ENCODE results near the gene RGPD6. TPM values are rescaled to one million over a fixed set of nuclear protein-coding genes. Genes with fewer than 3 reads are reported as not detected.
A peak's percentile ranks its signal among the peaks of the same experiment; 100 is the strongest.
"Not testable (repeated sequence)": the region's sequence is repeated elsewhere in the genome, so short reads cannot be mapped to it uniquely, and the experiment has no call there.

RGPD6 gene
- 11.5 TPM for total RNA-seq (ENCODE audit: unreplicated experiment)
- long read RNA-seq, partial matches to known transcripts = 1 of 2 reads
- long read RNA-seq, other reads (novel, unspliced or antisense) = 1 of 2 reads

DNA sequence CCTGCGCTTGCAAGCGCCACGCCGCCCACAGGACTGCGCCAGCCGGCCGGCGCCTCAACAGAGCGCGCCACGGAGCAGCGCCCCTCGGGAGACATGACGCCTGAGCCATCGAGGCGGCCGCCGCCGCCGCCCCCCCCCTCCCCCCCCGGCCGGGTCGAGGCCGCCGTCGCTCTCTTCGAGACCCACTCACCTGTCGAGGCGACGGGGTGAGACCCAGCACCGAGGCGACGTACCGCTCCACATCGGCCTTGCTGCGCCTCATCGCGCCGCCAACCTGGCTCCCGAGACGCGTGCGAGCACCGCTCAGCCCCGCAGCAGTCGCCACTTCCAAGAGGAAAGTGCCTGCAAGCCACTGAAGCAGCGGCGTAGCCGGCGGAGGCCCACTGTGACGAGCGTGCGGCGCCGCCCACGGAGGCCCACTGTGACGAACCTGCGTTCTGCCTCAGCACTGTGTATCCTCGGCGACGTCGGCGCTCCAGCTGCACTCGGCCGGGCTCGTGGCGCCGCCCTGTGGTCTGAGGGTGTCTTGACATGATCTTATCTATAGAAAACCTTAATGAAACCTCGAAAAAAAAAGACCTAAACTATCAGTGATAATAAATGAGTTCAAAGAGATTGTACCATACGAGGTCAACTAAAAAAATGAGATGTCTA is at the start of gene RGPD6:
Gene RGPD6, minus strand, starts transcription at position 460 of the 654 bp plus-strand sequence. Its CDS starts 198 bp downstream, at position 262.
- H3K27ac Mint-ChIP-seq (ENCODE audit: unreplicated experiment); H3K27me3 Mint-ChIP-seq (ENCODE audit: unreplicated experiment); H3K4me1 Mint-ChIP-seq (ENCODE audit: low read depth, unreplicated experiment): not testable (repeated sequence)

DNA sequence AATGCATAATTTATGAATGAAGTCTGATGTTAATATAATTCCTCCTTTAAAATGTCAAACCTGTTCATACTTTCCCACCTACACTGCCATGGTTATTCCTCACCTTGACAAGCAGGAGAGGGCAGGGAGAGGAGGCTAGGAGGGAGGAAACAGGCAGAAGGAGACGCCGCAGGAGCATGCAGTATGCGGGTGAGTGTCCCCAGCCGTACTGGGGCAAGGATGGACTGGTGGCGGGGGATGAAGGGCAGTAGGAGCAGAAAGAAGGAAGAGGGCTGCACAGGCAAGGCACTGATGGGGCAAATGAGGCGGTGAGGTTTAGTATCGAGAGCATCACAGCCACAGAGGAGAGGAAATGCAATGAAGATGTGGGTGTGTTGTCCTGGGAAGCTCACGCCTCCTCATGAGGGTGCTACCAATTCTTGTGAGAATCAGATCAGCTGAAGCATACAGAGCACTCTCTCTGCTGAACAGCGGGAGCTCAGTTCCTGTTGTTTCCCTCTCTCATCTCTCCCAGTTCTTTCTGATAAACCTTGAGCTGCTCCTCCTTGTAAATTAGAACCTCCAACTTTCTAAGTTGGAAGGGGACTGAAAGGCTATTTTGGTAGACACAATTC is 42.4 kb upstream of the RGPD6 start:
- not testable (repeated sequence) for H3K36me3 Mint-ChIP-seq (ENCODE audit: unreplicated experiment); DNase-seq; H3K9me3 Mint-ChIP-seq (ENCODE audit: unreplicated experiment); H3K27ac Mint-ChIP-seq (ENCODE audit: unreplicated experiment); H3K4me3 Mint-ChIP-seq (ENCODE audit: unreplicated experiment); H3K27me3 Mint-ChIP-seq (ENCODE audit: unreplicated experiment); H3K4me1 Mint-ChIP-seq (ENCODE audit: low read depth, unreplicated experiment)

More for the DNA sequence above, at the start of gene RGPD6:
- H3K4me3 Mint-ChIP-seq (ENCODE audit: unreplicated experiment); DNase-seq; H3K36me3 Mint-ChIP-seq (ENCODE audit: unreplicated experiment); H3K9me3 Mint-ChIP-seq (ENCODE audit: unreplicated experiment): not testable (repeated sequence)

DNA sequence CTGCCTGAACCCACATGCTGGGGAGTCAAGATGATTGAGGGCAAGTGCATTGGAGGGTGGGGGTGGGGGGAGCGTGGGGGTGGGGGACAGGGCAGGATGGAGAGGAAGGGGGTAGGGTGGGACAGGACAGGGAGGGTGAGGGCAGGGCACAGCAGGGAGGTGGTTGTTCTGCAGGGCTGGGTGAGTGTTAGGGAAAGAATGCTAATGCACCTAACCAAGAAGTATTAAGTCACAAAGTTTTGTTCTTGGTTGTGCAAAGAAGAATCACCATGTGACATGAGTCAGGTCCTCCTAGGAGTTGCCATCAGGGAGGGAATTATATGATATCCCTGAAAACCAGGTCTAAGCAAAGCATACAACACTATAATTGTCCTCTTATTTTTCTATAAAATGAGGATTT is 36.9 kb upstream of the RGPD6 start:
- DNase-seq; H3K36me3 Mint-ChIP-seq (ENCODE audit: unreplicated experiment); H3K4me3 Mint-ChIP-seq (ENCODE audit: unreplicated experiment); H3K4me1 Mint-ChIP-seq (ENCODE audit: low read depth, unreplicated experiment); H3K27me3 Mint-ChIP-seq (ENCODE audit: unreplicated experiment); H3K27ac Mint-ChIP-seq (ENCODE audit: unreplicated experiment); H3K9me3 Mint-ChIP-seq (ENCODE audit: unreplicated experiment): not testable (repeated sequence)

DNA sequence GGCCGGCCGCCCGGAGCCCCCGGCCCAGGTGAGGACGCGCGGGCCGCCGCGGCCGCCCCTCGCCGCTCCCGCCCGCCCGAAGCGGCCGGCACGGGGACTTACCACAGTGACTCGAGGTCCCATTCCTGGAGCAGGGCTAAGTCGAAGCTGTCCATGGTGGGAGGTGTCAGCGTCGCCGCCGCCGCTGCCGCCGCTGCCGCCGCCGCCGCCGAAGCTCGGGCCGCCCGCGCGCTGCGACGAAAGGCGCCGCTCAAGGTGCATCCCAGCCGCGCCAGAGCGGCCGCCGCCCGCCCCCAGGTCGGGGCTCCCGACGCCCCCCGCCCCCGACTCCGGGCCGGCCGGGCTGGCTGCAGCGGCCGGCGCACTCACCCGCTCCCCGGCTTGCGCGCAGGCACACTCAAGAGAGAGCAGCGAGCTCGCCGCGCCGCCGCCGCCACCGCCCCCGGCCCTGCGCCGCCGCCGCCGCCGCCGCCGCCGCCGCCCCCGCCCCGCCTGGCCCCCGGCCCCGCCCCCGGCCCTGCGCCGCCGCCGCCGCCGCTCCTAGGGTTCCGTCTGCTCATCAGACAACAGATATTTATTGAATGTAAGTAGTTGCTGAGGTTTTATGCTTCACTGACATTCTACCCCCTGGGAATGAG is 33.7 kb upstream of the RGPD6 start:
- H3K4me1 Mint-ChIP-seq (ENCODE audit: low read depth, unreplicated experiment); H3K9me3 Mint-ChIP-seq (ENCODE audit: unreplicated experiment); H3K27ac Mint-ChIP-seq (ENCODE audit: unreplicated experiment); H3K36me3 Mint-ChIP-seq (ENCODE audit: unreplicated experiment); H3K27me3 Mint-ChIP-seq (ENCODE audit: unreplicated experiment); H3K4me3 Mint-ChIP-seq (ENCODE audit: unreplicated experiment): not testable (repeated sequence)
- DNase-seq = peak; percentile 40

DNA sequence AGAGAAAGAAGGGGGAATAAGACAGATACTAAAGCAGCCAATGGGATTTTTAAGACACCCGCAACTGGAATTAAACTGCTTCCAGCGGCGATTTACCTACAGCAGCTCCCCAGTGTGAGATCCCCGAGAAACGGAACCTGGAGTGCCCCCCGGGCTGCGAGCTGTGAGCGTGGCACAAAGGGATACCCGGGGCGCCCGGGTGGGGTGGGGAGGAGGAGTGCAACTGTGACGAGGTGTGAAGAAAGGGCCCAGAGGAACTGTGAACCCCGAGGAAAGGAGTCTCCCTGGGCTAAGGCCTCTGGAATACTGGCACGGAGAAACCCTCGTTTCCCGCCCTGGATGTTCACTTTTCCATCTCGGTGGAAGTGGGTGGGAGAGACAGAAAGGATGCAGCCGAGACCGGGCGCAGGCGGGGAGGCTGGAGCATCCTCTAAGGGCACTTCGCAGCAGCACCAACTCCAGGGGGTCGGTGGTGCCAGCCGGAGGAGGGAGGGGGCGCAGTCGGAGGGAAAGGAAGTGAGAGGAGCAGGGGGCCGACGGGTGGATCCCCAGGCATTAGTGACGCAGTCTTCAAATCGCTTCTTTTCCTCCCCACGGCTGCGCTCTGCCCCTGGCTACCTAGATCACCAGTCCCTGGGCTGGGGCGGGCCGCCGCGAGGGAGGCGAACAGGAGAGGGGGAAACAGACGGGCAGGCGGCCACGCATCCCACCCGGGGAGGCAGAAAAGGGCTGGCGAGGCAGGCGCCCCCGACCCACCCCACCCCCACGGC is 33.0 kb upstream of the RGPD6 start:
- not testable (repeated sequence) for H3K9me3 Mint-ChIP-seq (ENCODE audit: unreplicated experiment); H3K27ac Mint-ChIP-seq (ENCODE audit: unreplicated experiment); DNase-seq; H3K27me3 Mint-ChIP-seq (ENCODE audit: unreplicated experiment); H3K4me1 Mint-ChIP-seq (ENCODE audit: low read depth, unreplicated experiment); H3K36me3 Mint-ChIP-seq (ENCODE audit: unreplicated experiment); H3K4me3 Mint-ChIP-seq (ENCODE audit: unreplicated experiment)

DNA sequence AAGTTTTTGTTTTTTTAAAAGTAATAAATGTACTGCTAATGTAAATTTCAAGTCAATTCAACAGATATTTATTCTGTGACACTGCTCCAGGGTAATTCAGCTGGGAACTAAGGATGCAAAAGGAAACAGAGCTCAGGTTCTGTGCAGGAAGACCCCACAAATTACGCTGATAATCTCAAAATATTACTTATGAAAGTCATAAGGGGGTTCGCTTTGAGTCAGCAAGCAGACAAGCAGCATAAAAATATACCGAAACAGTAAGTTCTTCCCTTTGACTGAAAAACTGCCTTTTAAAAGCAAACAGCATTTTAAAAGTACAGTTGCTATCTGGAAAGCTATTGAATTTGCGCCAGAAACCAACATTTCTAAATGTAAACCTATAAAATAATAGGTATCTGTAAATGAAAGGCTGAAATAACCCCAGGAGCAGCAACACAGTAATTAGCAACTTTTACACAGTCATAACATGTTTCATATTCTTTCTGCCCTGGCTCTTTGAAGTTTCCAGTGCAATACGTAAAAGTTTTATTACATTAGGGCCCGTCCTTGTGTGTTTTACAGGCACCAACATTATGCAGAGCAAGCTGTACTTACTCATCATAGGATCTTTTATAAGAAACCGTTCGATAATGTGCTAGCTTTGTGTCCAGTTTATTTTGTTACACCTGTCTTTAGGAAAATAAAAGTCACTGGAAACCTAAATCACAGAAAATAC is 31.9 kb upstream of the RGPD6 start:
- not testable (repeated sequence) for H3K27me3 Mint-ChIP-seq (ENCODE audit: unreplicated experiment); H3K27ac Mint-ChIP-seq (ENCODE audit: unreplicated experiment); H3K4me1 Mint-ChIP-seq (ENCODE audit: low read depth, unreplicated experiment); H3K4me3 Mint-ChIP-seq (ENCODE audit: unreplicated experiment); H3K36me3 Mint-ChIP-seq (ENCODE audit: unreplicated experiment); H3K9me3 Mint-ChIP-seq (ENCODE audit: unreplicated experiment); DNase-seq

DNA sequence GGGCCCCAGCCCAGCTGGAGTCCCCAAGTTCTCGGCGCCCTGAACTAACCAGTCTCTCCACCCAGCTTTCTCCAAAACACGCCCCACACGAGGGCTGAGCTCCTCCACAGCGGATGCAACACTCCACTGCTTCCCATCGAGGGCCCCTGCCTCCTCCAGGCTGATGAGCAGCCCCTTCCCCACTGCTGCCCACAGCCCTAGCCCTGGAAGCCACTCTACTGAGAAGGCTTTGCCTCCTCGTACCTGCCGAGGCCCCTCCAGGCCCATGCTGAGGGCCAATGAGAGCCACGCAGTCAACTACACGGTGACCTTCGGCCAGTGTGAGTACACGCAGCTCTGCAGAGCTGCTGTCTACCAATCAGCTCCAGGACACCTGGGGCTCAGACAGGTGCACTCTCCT is 28.0 kb upstream of the RGPD6 start:
- not testable (repeated sequence) for H3K27ac Mint-ChIP-seq (ENCODE audit: unreplicated experiment); DNase-seq; H3K36me3 Mint-ChIP-seq (ENCODE audit: unreplicated experiment); H3K4me1 Mint-ChIP-seq (ENCODE audit: low read depth, unreplicated experiment); H3K4me3 Mint-ChIP-seq (ENCODE audit: unreplicated experiment); H3K27me3 Mint-ChIP-seq (ENCODE audit: unreplicated experiment); H3K9me3 Mint-ChIP-seq (ENCODE audit: unreplicated experiment)

DNA sequence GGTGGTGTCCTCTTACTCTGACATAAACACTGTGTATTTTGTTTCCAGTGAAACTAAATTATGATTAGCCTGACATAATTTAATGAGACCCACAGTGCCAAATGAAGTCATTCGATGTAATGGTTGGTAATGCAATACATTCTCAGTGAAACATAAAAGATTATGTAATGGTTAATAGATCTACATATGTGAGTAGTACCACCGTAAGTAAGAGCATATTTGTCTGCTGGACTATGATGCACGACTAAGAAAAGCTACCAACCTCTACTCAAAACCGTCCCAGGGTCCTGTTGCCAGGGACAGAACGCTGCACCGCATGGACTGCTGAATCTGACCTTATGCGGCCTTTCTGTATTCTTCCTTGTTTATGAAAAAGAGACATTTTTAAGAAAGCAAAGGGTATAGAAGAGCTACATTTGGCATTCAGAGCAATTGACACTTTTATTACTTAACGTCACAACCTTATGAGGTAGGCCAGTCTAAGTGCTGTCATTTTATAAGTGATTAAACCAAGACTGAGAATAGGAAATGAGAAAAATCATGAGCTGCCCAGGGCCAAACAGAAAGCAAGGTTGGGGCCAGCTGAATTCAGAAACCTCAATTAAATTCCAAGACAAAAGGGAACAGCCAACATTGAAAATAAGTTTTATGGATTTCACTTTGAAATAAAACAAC is 27.0 kb upstream of the RGPD6 start:
- not testable (repeated sequence) for H3K27ac Mint-ChIP-seq (ENCODE audit: unreplicated experiment); H3K4me1 Mint-ChIP-seq (ENCODE audit: low read depth, unreplicated experiment); H3K4me3 Mint-ChIP-seq (ENCODE audit: unreplicated experiment); H3K9me3 Mint-ChIP-seq (ENCODE audit: unreplicated experiment); DNase-seq; H3K36me3 Mint-ChIP-seq (ENCODE audit: unreplicated experiment); H3K27me3 Mint-ChIP-seq (ENCODE audit: unreplicated experiment)

DNA sequence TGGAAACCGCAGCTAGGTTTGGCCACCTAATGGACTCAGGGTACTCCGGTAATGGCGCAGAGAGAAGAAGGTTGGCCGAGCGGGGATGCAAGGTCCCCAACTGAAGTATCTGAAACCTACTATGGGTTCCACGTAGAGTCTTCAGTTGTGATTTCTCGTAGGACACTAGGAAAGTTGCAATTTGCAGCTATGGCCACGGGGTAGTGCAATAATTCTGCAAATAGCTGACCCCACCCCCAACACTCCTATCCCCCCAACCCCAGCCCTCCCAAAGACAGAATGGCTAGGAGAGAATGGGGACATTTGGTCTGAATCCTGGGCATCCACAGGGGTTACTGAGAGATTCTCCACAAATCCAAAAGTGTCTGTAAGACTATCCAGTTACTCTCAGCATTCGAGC is 25.1 kb upstream of the RGPD6 start:
- not testable (repeated sequence) for H3K36me3 Mint-ChIP-seq (ENCODE audit: unreplicated experiment); H3K4me3 Mint-ChIP-seq (ENCODE audit: unreplicated experiment); DNase-seq; H3K4me1 Mint-ChIP-seq (ENCODE audit: low read depth, unreplicated experiment); H3K27ac Mint-ChIP-seq (ENCODE audit: unreplicated experiment); H3K9me3 Mint-ChIP-seq (ENCODE audit: unreplicated experiment); H3K27me3 Mint-ChIP-seq (ENCODE audit: unreplicated experiment)

DNA sequence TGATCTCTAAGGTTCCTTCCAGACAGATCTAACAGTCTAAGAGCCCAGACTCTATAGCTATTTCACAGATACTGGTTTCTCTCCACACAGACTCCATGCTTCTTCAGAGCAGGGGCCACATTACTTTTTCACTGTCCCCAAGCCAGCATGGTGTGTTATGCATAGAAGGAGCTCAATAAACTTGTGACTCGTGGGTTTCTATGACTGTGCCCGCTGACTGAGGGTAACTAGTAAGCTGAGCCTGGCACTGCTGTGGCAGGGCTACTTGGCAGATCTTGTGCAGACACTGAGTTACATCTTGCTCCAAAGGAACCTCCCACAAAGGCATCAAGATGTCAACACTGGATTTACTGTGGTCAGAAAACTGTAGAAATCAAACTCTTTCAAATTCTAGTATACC is 15.0 kb upstream of the RGPD6 start:
- H3K4me3 Mint-ChIP-seq (ENCODE audit: unreplicated experiment); H3K4me1 Mint-ChIP-seq (ENCODE audit: low read depth, unreplicated experiment); H3K9me3 Mint-ChIP-seq (ENCODE audit: unreplicated experiment); H3K27ac Mint-ChIP-seq (ENCODE audit: unreplicated experiment); H3K27me3 Mint-ChIP-seq (ENCODE audit: unreplicated experiment); H3K36me3 Mint-ChIP-seq (ENCODE audit: unreplicated experiment); DNase-seq: not testable (repeated sequence)

DNA sequence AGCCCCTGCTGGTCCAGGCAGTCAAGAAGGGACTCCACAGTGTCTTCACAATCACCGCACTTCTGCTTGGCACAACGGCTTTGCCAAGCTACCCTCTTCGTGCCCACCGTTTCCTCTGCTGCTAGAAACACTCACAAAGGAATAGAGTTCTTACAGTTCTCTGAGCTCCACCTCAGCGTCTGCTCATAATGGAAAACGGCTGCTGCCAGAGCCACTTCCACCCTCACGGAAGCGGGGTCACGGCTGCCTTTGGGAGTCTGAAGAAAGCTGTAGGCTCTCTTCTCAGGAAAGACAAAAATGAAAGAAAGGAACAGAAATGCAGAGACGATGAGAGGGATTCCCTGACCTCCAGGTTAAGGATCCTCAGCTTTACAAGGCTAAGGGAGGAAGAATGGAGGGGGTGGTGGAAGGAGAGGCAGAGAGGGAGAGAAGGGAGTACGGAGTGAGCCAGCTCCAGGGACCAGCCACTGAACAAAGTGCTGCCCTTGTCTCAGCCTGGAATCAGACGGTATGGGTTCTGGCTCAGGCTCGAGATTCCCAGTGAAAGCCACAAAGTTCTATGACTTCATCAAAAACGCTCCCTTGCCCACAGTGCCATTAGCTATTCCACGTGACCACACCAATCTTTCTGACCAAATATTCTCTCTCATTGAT is 12.8 kb upstream of the RGPD6 start:
- H3K36me3 Mint-ChIP-seq (ENCODE audit: unreplicated experiment); H3K27ac Mint-ChIP-seq (ENCODE audit: unreplicated experiment); H3K9me3 Mint-ChIP-seq (ENCODE audit: unreplicated experiment); DNase-seq; H3K27me3 Mint-ChIP-seq (ENCODE audit: unreplicated experiment); H3K4me3 Mint-ChIP-seq (ENCODE audit: unreplicated experiment); H3K4me1 Mint-ChIP-seq (ENCODE audit: low read depth, unreplicated experiment): not testable (repeated sequence)

All from glutamatergic neuron (in vitro differentiated cells).